T follicular helper cell (primary cell): ENCODE results near the gene SHISA3.
"Not testable (repeated sequence)": the region's sequence is repeated elsewhere in the genome, so short reads cannot be mapped to it uniquely, and the experiment has no call there.

ENCODE experiments used
- DNase-seq: peaks from one replicate; pipeline ENCODE4 v3.0.0-alpha.2; 2020; ENCODE audit warnings: low read depth
- total RNA-seq, 2 experiments: gene quantifications; one replicate each; lab custom pipeline; 2026; lab: John Stamatoyannopoulos, UW

SHISA3 gene
- 0 reads per million in 2 experiments for total RNA-seq

DNA sequence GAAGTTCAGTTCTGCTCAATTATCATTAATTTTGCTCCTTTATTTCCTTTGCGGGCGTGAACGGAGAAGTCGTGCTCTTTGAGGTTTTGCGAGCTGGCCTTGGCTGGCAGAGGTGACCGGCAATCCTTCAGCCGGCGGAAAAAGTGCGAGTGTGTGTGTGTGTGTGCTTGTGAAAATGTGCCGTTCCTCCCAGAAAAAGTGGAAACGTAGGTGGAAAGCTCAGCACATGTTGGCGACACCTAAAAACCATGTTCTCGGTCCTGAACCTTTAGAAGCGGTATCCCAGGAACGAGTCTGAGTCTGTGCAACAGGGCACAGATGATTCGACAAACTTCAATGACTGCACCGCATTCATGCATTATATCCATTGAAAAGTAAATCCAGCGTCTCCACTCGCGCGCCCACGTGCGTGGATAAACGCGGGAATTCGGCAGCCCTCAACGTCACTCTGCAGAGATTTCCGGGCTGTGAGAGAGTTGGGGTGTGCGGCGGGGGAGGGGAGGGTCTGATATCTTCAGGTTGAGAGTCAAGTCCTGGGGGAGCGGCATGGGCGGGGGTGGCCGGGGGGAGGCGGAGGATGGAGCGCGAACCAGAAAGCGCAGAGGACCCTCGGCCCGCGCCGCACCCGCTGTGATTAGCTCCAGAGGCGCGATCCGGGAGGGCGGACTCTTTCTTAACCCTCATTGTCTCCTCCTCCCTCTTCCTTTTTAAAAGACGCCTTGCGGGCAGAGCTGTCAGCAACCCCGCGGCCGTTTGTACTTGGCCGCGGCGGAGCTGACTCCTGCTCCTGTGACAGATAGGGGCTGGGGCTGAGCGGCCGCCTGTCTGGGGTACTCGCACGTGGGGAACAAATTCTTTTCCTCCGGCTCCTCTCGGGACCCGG is at the start of gene SHISA3:
Gene SHISA3, plus strand, starts transcription at position 737 of the 883 bp plus-strand sequence. CDS start 569 bp downstream, outside the sequence.
- DNase-seq = no peak

DNA sequence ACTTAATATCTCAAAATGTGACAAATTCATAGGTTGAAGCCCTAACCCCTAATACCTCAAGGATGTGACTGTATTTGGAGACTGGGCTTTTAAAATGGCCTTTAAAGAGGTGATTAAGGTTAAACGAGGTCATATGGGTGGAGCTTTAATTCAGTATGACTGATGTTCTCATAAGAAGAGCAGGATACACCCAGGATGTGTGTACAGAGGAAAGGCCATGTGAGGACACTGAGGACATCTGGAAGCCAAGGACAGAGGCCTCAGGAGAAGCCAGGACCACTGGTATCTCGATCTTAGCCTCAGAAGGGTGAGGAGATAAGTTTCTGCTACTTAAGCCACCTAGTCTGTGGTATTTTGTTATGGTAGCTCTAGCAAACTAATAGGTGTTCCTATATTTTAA is 49.0 kb upstream of the SHISA3 start:
- DNase-seq = no peak

GRCh38 chr4:42348692-42349091 is 48.6 kb upstream of the SHISA3 start:
- DNase-seq = no peak

GRCh38 chr4:42350611-42351182 is 46.6 kb upstream of the SHISA3 start:
- no peak for DNase-seq

- DNase-seq = no peak
These were observed 45.2 kb upstream of the SHISA3 start for GRCh38 chr4:42352049-42352448.

- no peak for DNase-seq
These were observed 40.0 kb upstream of the SHISA3 start for GRCh38 chr4:42357325-42357724.

DNA sequence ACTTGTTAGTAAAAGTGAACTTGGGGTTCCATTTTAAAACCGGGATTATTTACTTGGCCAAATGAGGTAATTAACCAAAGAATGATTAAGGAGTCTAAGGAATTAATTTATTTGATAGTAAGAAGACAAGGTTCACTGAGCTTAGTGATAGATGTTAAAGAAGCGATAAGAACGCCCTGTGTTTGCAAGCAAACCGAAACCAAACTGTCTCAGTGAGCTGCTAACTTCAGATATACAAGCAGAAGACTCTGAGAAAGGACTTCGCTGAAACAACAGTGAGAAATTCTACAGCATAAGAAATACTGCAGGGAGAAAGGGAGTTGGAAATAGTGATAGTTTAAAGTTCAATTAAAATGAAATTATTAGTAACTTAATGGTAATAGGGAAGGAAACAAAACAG is 37.6 kb upstream of the SHISA3 start:
- no peak for DNase-seq

DNA sequence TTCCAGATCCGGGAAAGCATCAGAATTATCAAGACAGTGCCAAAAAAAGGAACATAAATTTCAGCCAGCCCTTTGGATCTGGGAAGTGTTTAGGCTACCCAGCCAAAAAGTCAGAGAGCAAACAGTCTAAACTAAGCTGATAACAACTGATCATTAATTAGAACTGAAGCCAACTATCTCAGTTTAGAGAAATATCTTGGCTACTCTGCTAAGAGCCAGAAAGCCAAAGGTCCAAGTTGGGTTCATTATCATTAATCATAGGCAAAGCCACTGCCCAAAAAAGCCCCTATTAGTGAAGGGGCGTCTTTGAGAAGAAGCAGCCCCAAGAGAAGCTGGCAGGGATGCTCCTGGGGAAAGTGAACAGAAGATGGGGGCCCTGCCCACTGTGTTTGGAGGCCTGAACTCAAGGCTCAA is 37.0 kb upstream of the SHISA3 start:
- DNase-seq = no peak

- DNase-seq = no peak
These were observed 35.8 kb upstream of the SHISA3 start for GRCh38 chr4:42361456-42361855.

- DNase-seq = no peak
These were observed 34.7 kb upstream of the SHISA3 start for GRCh38 chr4:42362591-42362990.

DNA sequence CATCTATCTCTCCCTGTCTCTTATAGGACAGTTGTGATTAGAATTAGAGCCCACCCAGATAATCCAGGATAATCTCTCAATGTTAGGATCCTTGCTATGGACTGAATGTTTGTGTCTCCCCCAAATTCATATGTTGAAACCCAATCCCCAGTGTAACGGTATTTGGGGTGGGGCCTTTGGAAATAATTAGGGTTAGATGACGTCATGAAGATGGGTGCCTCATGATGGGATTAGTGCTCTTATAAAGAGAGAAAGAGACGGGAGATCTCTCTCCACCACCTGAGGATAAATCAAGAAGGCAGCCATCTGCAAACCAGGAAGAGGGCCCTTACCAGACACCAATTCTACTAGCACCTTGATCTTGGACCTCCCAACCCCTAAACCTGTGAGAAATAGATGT is 33.7 kb upstream of the SHISA3 start:
- DNase-seq = no peak

GRCh38 chr4:42364266-42365053 is 32.8 kb upstream of the SHISA3 start:
- no peak for DNase-seq

- DNase-seq = no peak
These were observed 30.3 kb upstream of the SHISA3 start for GRCh38 chr4:42366959-42367358.

DNA sequence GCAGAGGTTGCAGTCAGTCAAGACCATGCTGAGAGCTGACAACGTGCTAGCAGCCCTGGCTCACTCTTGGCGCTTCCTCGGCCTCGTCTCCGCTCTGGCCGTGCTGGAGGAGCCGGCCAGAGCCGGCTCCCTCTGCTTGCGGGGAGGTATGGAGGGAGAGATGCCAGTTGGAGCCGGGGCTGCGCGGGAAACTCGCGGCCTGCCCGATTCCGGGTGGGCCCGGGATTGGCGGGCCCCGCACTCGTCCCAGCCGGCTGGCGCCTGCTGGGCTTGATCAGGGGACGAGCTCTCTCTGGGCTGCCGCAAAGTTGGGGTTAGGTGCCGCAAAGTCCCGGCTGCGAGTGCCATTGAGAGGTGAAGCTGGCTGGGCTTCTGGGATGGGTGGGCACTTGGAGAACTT is 27.8 kb upstream of the SHISA3 start:
- no peak for DNase-seq

- no peak for DNase-seq
These were observed 25.7 kb upstream of the SHISA3 start for GRCh38 chr4:42371305-42372252.

DNA sequence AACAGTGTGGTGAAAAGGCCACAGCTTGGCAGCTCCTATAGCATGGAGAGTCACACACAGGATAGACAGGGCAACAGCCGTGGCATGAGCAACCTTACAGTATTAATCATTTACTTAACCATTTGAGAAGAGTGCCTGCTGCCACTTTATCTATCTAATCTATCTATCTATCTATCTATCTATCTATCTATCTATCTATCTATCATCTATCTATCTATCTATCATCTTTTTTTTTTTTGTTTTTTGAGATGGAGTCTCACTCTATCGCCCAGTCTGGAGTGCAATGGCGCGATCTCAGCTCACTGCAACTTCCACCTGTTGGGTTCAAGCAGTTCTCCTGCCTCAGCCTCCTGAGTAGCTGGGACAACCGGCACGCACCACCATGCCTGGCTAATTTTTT is 25.0 kb upstream of the SHISA3 start:
- DNase-seq = not testable (repeated sequence)

DNA sequence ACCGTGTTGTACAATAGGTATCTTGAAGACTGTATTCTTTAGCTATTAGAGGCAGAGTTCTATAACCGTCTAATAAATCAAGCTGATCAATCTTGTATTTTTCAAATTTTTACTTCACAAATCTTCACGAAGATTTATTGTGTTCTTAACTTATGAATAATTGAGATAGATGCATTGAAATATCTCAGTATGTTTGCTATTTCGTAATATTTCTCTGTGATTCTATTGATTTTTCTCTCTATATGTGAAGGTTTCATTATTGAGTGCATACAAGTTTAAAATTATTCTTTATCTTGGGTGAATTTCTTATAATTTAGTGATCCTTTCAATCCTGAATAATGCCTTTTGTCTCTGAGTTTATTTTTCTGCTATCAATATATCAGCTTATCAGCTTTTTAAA is 19.8 kb upstream of the SHISA3 start:
- no peak for DNase-seq

- no peak for DNase-seq
These were observed 15.6 kb upstream of the SHISA3 start for GRCh38 chr4:42381666-42382065.

- DNase-seq = no peak
These were observed 11.8 kb upstream of the SHISA3 start for GRCh38 chr4:42385516-42385915.

DNA sequence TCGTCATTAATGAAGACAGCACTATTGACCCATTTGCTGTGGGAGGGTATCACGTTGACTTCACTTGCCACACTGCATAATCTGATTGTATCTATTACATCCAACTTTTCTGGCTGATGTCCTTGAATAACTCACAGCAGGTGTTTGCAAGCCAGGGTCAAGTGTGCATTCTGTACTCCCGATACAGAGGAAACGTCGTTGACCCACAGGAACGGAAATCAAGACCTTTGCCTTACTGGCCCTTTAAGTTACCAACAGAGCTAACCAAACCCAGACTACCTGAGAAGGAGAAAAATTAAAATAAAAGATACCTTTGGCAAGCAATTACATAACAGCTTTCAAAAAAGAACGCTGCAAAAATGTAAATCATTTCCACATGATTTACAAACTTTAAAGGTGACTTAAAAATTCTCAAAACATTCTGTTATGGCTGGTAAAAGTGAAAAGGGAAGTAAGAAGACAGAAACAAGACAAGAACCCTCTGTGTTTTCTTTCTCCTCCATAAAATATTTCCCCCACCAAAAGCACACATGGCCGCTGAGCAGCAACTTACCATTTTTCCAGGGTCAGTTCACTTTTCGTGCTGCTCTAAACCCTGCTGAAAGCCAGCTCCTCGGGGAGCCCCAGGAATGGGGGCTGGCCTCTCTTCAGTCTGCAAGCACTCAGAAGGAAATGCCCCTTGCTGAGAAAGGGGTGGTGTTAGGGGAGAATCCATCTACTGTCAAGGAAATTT is 6.5 kb upstream of the SHISA3 start:
- no peak for DNase-seq

DNA sequence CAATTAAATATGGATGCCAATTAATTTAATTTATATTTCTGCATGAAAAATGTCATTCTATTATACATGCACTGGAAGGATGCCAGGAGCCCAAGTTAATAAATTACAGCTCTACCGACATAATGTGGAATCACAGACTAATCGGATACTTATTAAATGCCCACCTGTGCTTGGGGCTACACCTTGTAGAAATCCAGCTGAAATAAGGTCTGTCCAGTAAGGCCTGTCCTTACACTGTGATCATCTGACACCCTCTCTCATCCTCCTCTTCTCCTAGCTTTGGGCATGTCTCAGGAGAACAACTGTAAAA is 6.0 kb upstream of the SHISA3 start:
- no peak for DNase-seq
